HL-60 (cell line): Measurements from ENCODE around the gene PKIB.

Experiments used
- GABPA ChIP-seq: IDR thresholded peaks from 2 replicates; pipeline ENCODE4 v1.6.1; 2012; ENCODE audit warnings: low read depth
- TF ChIP-seq, protein P1 (sequence below): IDR thresholded peaks from one replicate; pipeline ENCODE4 v1.5.1; 2011; ENCODE audit warnings: low read length, control low read depth, inconsistent platforms; ENCODE audit not compliant: insufficient read depth
- TF ChIP-seq, protein P2 (sequence below): IDR thresholded peaks from 2 replicates; pipeline ENCODE4 v1.6.1; 2012; ENCODE audit warnings: low read depth; ENCODE audit not compliant: insufficient replicate concordance

DNA sequence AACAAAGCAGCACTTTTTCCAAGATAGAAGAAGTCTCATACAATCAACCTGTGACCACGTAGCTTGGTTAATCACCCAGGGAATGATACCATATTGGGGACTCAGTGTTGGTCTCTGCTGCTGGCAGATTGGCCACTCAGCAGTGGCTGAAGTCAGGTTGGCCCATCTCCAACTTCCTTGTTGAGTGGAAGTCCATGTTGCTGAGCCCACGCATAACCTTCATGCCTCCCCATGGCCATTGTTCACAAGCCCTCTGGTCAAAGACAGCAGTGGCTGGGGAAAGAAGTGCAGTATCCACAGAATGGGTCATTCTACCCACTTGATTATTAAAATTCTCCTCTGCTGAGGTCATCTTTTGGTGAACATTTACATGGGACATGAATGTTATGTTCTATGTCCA, 38.5 kb downstream of the PKIB start:
- TF ChIP-seq, protein P1, sequence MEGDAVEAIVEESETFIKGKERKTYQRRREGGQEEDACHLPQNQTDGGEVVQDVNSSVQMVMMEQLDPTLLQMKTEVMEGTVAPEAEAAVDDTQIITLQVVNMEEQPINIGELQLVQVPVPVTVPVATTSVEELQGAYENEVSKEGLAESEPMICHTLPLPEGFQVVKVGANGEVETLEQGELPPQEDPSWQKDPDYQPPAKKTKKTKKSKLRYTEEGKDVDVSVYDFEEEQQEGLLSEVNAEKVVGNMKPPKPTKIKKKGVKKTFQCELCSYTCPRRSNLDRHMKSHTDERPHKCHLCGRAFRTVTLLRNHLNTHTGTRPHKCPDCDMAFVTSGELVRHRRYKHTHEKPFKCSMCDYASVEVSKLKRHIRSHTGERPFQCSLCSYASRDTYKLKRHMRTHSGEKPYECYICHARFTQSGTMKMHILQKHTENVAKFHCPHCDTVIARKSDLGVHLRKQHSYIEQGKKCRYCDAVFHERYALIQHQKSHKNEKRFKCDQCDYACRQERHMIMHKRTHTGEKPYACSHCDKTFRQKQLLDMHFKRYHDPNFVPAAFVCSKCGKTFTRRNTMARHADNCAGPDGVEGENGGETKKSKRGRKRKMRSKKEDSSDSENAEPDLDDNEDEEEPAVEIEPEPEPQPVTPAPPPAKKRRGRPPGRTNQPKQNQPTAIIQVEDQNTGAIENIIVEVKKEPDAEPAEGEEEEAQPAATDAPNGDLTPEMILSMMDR, result no peak
- TF ChIP-seq, protein P2, sequence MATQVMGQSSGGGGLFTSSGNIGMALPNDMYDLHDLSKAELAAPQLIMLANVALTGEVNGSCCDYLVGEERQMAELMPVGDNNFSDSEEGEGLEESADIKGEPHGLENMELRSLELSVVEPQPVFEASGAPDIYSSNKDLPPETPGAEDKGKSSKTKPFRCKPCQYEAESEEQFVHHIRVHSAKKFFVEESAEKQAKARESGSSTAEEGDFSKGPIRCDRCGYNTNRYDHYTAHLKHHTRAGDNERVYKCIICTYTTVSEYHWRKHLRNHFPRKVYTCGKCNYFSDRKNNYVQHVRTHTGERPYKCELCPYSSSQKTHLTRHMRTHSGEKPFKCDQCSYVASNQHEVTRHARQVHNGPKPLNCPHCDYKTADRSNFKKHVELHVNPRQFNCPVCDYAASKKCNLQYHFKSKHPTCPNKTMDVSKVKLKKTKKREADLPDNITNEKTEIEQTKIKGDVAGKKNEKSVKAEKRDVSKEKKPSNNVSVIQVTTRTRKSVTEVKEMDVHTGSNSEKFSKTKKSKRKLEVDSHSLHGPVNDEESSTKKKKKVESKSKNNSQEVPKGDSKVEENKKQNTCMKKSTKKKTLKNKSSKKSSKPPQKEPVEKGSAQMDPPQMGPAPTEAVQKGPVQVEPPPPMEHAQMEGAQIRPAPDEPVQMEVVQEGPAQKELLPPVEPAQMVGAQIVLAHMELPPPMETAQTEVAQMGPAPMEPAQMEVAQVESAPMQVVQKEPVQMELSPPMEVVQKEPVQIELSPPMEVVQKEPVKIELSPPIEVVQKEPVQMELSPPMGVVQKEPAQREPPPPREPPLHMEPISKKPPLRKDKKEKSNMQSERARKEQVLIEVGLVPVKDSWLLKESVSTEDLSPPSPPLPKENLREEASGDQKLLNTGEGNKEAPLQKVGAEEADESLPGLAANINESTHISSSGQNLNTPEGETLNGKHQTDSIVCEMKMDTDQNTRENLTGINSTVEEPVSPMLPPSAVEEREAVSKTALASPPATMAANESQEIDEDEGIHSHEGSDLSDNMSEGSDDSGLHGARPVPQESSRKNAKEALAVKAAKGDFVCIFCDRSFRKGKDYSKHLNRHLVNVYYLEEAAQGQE, result no peak
- TF ChIP-seq GABPA, result no peak
